Skin epidermis (tissue), 12 donors: Measurements from ENCODE around the gene KCNN1.
"Not testable (repeated sequence)": the region's sequence is repeated elsewhere in the genome, so short reads cannot be mapped to it uniquely, and the experiment has no call there.

Source experiments
- H3K27ac ChIP-seq, 21 experiments: fragments of 200-600 bp; sonication (generic) in 11 of 21; one replicate each; pipeline ENCODE4 v1.5.0; 2020; ENCODE audit warnings: mild to moderate bottlenecking in 3 of 21, inconsistent platforms in 2 of 21, moderate library complexity in 2 of 21
- H3K4me3 ChIP-seq, 7 experiments: fragments of 200-600 bp; sonication (generic) in 2 of 7; one replicate each; pipeline ENCODE4 v1.5.0; 2020; ENCODE audit warnings: inconsistent platforms in 2 of 7, mild to moderate bottlenecking in 2 of 7, moderate library complexity in 1 of 7

Gene KCNN1

DNA sequence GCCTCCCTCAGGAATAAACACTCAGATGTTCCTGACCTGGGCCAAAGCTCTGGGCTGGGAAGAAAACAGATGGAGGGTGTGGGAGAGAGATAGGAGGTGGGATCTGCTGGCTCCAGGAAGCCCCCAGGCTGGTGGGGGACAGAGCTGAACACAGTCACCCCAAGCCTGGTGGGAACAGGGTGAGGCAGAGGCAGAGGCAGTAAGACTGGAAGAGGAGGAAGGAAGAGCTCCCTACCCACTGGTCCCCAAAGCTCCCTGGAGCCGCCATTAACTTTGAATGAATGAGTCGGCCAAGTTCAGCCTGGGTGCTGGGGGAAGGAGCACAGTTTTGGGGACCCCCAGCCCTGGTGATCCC is 801 bp upstream of the KCNN1 start:
- H3K4me3 ChIP-seq, result no peak overlapping the region

DNA sequence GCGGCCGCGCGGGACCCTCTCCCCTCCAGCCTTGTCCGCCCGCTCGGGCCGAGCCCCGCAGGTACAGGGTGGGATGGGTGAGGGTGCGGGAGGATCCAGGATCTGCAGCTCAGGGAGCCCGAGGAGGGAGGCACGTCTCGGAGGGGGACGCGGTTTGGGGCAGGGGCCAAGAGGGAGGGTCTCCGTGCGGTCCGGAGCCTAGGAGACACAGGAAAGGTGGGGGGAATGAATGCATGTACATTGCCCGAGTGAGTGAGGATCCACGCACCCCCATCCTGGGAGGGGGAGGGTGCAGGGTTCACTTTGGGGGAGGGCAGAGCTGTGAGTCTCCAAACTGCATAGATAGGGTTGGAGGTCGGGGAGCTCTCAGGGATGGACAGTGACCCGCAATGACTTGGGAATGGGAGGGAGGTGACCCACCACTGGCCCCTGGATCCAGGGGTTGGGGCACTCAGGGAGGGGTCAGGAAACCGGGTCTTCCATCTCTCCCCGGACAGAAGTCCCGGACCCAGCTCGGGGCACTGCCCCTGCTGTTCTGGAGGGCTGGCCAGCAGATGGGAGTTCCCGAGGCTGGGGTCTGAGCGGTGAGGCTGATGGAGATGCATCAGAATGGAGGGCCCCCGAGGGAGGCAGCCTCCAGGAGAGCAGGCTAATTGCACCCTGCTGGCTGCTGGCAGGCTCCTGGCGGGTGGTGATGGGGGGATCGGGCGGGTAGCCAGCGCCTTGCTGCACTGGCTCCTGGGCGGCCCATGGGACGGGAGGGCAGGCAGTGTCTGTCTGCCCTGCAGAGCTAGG is 547 bp downstream of the KCNN1 start:
- peak overlapping the region in 1 of 7 experiments; percentile 17 for H3K4me3 ChIP-seq
- no peak overlapping the region for H3K27ac ChIP-seq

More for the DNA sequence above, 801 bp upstream of the KCNN1 start:
- H3K27ac ChIP-seq, result no peak overlapping the region

DNA sequence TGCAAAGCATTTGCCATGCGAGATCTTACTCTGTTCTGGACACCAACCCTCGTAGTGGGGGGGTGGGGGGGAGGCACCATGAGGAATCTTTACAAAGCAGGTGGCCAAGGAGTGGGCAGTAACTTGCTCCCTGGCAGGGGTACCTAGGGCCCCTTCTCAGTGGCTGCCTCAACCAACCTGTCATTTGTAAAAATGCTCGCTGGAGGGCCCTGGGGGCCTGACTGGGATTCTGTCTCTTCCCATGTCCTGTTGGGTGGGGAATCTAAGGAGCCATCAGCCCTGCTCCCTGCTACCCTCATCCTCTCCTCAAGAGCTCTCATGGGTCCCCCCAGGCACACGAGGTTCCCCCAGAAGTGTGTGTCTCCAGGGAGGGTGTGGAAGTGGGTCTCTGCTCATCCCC is 1.5 kb downstream of the KCNN1 start:
- no peak overlapping the region for H3K27ac ChIP-seq
- H3K4me3 ChIP-seq, result no peak overlapping the region

DNA sequence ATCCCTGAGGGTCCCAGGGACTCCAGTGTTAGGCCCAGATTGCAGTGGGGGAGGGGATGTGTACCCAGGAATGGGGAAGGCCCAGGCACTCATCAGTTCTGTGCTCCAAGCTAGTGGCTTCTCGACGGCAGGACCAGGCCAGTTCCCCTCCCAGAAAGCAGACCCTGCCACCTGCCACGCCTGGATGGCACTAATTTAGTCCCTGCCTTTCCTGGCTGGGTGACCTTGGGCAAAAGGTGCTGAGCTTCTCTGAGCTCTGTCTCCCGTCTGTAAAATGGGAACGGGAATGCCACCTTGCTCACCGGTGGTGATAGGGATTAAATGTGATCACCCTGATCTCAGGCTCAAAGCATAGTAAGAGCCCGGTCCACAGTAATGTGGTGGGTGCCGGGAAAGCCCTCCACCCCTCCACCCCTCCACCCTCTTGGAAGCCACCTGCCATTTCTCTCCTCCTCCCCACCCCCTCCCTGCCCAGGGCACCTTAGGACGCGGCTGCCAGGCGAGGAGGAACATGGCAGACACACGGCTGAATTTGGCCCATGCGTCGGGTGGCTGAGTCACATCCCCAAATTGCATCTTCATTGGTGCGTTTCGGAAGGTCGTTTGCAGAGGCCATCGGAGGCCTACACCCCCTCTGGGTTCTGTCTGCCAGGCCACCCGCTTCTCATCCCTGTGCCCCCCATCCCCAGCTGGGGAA is 2.3 kb downstream of the KCNN1 start:
- H3K4me3 ChIP-seq, result no peak overlapping the region
- H3K27ac ChIP-seq, result no peak overlapping the region

DNA sequence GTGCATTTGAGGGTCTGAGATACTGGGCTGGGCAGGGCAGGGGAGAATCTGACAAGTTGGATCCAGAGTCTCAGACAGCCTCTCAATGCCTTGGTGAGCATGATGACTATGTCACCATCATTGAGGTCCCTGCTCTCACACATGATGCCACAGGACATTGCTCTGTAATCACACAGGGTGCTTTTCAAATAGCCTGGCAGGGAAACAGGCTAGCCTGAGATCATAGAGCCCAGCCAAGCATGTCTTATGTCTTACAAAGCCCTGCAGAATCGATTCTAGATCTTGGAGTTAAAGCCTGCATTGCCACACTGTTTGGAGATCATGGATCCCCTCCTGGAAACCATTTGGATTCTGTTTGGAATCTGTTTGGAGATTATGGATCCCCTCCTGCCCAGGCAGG is 5.3 kb downstream of the KCNN1 start:
- H3K4me3 ChIP-seq, result no peak overlapping the region
- H3K27ac ChIP-seq, result no peak overlapping the region

DNA sequence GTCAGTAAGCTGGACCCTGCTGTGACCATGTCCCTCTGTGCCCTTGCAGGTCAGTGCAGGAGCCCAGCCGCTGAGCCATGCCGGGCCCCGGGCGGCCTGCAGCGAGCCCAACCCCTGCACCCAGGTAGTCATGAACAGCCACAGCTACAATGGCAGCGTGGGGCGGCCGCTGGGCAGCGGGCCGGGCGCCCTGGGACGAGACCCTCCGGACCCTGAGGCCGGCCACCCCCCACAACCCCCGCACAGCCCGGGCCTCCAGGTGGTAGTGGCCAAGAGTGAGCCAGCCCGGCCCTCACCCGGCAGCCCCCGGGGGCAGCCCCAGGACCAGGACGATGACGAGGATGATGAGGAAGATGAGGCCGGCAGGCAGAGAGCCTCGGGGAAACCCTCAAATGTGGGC is 6.9 kb downstream of the KCNN1 start:
- no peak overlapping the region for H3K4me3 ChIP-seq
- H3K27ac ChIP-seq, result no peak overlapping the region

DNA sequence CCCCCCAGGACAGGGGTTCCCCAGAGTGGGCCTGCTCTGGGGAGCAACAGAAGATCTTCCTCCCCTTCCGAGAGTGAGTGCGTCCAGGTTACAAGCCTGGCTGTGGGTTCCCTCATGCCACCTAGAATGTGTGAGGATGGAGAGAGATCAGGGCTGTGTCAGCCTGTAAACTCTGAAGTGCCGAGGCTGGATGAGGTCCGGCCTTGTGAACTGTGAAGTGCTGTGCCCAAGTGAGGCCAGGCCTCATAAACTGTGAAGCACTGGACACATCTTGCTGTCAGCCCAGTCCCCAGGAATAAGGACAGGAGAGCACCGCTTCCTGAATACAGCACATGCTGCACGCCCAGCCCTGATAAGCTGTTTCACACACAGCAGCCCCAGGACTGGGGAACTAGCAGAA is 7.6 kb downstream of the KCNN1 start:
- Histone ChIP-seq H3K27ac (no peak overlapping the region), H3K4me3 (no peak overlapping the region)

DNA sequence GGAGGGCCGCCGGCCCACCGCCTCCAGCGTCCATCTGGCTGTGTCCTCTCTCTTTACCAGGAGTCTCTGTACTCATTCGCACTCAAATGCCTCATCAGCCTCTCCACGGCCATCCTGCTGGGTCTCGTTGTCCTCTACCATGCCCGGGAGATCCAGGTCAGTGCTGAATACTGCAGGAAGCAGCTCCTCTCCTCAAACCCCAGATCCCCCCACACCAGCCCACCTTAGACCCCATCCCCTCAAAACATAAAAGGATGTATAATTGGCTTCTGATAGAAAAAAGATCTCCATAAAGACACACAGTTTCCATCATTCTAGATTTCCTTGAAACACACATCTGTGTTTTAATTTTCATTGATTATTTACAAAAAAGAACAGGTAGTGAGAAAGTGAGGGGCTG is 8.1 kb downstream of the KCNN1 start:
- H3K4me3 ChIP-seq, result no peak overlapping the region
- no peak overlapping the region for H3K27ac ChIP-seq

DNA sequence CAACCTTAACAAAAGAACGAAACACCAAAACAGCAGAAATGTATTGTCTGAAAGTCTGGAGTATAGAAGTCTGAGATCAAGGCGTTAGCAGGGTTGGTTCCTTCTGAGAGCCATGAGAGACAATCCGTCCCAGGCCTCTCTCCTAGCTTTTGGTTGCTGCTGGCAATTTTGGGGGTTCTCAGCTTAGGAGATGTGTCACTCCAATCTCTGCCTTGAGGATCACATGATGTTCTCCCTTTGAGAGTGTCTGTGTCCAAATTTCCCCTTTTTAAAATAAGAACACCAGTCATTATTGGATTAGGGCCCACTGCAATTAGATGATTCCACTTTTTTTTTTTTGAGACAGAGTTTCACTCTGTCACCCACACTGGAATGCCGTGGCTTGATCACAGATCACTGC is 10.1 kb downstream of the KCNN1 start:
- Histone ChIP-seq H3K4me3 (no peak overlapping the region), H3K27ac (no peak overlapping the region)

DNA sequence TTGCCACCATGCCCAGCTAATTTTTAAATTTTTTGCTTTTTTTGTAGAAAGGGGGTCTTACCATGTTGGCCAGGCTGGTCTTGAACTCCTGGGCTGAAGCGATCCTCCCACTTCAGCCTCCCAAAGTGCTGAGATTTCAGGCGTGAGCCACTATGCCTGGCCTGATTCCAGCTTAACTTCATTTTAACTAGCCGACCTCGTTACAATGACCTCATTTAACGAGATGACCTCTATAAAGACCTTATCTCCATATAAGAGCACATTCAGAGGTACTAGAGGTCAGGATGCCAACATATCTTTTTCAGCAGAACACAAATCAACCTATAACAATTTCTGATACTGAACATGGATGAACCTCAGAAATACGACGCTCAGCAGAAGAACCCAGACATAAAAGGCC is 10.6 kb downstream of the KCNN1 start:
- Histone ChIP-seq H3K4me3 (no peak overlapping the region), H3K27ac (no peak overlapping the region)

DNA sequence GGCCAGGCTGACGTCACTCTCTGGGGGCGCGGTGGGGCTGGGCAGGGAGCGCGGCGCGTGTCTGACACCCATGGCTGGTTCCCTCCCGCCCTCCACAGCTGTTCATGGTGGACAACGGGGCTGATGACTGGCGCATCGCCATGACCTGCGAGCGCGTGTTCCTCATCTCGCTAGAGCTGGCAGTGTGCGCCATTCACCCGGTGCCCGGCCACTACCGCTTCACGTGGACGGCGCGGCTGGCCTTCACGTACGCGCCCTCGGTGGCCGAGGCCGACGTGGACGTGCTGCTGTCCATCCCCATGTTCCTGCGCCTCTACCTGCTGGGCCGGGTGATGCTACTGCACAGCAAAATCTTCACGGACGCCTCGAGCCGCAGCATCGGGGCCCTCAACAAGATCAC is 14.7 kb downstream of the KCNN1 start:
- Histone ChIP-seq H3K27ac (no peak overlapping the region), H3K4me3 (no peak overlapping the region)

DNA sequence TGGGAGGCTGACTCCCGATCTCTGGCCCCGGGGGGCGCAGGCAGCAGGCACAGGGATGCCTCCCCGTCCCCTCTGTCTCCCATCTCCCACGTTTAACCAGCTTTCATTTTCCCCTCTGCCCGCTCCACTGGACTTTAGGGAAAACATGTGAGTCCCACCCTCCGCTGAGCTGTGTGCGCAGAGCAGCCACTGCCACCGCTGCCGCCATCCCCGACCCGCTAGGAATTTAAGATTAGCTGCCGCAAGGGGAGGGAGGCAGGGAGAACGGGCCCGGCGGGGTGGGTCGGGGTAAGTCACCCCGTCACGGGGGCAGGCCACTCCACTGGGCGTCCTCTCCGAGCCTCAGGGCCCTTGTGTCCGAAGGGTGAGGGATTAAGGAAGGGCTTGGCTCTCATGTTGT is 15.5 kb downstream of the KCNN1 start:
- Histone ChIP-seq H3K27ac (no peak overlapping the region), H3K4me3 (no peak overlapping the region)

DNA sequence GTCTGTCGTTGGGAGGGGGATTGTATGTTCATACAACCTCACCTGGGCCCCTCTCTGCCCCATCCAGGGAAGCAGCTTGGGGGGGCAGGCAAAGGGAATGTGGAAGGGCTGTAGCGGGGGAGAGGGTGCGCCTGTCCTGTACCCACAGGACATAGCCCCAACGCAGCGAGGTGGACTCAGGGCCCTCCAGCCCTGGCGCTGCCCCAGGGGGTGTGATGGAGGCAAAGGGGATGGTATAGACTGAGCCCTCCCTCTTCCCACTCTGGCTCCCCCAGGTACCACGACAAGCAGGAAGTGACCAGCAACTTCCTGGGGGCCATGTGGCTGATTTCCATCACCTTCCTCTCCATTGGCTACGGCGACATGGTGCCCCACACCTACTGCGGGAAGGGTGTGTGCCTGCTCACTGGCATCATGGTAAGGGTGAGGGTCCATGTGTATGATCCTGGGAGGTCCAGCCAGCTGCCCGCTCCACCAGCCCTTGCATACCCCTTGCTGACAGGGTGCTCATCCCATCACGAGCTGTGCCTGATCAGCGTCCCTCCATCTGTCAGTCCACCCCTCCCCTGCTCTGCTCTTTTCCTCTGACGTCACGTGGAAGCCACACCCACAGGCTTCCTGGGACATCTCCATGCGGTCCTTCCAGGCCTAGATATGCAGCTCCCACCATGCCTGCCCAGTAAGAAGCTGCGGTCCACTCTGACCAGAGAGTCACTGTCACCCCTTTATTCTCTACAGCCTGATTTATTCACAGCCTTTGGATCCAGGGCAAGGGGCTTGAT is 18.3 kb downstream of the KCNN1 start:
- no peak overlapping the region for H3K27ac ChIP-seq
- no peak overlapping the region for H3K4me3 ChIP-seq

DNA sequence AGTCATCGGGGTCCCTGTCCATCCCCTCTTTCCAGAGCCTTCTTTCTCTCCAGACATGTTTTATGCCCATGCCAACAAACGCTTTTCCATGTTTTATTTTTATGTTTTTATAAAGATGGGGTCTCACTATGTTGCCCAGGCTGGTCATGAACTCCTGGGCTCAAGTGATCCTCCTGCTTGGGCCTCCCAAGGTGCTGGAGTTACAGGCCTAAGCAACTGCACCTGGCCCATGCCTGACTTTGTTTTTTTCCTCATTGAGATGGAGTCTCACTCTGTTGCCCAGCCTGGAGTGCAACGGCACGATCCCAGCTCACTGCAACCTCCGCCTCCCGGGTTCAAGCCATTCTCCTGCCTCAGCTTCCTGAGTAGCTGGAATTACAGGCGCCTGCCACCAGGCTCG is 19.7 kb downstream of the KCNN1 start:
- H3K4me3 ChIP-seq, H3K27ac ChIP-seq: not testable (repeated sequence)

DNA sequence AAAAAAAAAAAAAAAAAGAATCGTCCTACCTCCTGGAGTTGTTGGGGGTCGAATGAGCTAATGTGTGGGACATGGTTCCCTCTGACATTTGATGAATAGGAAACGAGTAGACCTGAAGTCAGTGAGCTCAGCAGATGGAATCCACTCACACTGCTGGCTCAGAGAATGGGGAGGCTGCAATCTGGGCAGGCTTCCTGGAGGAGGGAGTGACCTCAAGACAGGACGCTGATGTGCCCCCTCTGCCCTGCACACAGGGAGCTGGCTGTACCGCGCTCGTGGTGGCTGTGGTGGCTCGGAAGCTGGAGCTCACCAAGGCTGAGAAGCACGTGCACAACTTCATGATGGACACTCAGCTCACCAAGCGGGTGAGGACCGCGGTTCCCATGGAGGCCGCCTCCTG is 21.3 kb downstream of the KCNN1 start:
- Histone ChIP-seq H3K4me3 (no peak overlapping the region), H3K27ac (no peak overlapping the region)

DNA sequence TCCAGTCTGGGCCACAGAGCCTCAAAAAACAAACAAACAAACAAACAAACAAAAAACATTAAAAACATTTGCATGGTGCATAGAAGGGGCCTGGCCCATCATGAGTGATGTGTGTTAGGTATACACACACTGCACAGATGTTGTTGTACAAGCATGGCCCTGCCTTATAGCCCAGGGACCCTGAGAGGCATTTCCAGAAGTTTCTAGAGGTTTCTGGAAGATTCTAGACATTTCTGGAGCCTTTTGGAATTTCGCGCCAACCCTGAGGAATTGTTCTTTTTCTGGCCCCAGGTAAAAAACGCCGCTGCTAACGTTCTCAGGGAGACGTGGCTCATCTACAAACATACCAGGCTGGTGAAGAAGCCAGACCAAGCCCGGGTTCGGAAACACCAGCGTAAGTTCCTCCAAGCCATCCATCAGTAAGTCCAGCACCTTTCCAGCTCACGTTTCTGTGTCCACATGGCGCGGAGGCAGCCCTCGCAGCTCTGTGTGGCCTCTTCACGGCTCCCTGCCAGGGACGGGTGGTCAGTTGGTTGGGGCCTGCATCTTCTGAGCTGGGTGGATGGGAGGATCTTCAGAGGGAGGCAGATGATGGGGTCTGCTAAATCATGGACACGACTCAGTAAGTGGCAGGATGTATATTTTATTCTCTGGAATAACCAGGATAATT is 22.7 kb downstream of the KCNN1 start:
- no peak overlapping the region for H3K4me3 ChIP-seq
- no peak overlapping the region for H3K27ac ChIP-seq

DNA sequence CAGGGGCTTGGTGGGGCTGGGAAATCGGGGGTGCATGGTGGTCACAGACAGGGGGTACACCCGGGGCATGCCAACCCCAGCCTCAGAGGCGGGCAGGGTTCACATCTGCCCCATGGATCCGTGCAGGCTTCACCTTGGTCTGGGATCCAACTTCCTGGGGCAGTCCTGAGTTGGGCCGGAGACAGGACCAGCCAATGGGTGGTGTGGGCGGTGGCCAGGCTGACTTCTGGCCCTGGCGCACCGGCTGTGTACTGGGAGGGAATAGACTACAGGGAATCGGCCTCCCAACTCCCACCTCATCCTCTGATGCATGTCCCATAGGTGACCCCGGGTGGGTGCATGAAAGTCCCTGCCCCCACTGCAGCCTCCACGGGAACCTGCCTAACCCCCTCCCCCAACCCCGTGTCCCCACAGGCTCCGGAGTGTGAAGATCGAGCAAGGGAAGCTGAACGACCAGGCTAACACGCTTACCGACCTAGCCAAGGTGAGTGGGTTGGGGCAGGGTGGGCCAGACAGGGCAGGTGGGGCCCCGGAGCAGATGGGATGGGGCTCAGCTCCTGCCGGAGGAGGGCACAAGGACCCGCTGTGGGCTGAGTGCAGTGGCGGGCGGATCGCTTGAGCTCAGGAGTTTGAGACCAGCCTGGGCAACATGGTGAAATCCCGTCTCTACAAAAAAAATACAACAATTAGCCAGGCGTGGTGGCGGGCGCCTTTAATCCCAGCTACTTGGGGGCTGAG is 26.3 kb downstream of the KCNN1 start:
- Histone ChIP-seq H3K27ac (no peak overlapping the region), H3K4me3 (no peak overlapping the region)

DNA sequence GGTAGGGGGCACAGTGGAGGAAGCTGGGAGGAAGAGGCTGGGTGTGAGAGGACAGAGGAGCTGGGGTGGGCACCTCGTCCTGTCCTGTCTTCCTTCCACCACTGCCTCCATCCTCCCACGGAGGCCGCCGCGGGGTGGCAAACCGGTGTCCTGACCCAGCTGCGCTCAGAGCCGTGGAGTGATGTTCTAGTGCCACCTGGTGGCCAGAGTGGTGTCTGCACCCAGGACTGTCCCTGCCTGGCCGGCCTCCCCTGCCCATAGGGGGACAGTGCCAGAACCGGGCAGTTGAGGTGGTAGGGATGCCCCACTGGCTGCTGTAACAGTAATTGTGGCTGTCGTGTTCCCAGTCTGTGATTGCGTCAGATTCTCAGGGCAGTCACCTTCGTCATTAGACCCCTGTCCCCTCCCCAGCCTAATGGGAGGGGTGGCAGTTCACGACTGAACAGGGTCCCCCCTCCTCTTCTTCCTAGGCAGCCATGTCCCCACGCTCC is 30.0 kb downstream of the KCNN1 start:
- Histone ChIP-seq H3K4me3 (no peak overlapping the region), H3K27ac (no peak overlapping the region)

DNA sequence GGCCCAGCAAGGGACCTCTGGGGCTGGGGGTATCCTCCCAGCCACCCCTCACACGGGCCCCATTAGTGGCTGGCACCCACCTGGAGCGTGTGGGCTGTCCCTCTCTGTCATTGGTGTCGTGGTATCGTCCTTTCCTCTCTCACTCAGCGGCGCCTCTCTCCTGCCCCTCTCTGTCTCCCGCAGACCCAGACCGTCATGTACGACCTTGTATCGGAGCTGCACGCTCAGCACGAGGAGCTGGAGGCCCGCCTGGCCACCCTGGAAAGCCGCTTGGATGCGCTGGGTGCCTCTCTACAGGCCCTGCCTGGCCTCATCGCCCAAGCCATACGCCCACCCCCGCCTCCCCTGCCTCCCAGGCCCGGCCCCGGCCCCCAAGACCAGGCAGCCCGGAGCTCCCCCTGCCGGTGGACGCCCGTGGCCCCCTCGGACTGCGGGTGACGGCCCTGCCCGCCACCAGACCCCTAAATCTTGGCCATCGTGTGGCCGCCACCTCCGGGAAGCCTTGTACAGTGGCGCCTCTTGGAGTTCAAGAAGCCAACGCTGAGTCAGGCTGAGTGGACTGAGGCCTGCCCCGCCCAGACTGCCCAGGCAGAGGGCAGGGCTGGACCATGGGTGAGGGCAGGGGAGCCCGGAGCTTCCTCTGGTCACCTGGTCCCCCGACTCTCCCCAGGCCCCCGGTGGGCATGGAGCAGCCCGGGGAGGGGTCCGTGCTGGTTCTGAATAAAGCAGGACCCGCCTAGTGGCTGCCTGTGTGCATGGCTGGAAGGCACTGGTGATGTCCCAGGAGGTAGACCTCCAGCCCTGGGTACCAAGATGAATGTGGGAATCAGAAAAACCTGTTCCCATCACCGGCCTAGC is 31.3 kb downstream of the KCNN1 start:
- Histone ChIP-seq H3K27ac (peak overlapping the region in 3 of 21 experiments; percentile 32 to 49 (median 38)), H3K4me3 (no peak overlapping the region)
